Right lobe of liver (tissue), 6 donors: ENCODE measurements around the gene SCTR. TPM values are rescaled to one million over a fixed set of nuclear protein-coding genes. Genes with fewer than 3 reads are reported as not detected.

Experiments
- ATAC-seq, 4 donors: fragments of 200-7000 bp; cut with Tn5 transposase; one replicate each; pipeline ENCODE4 v1.9.1; 2020; ENCODE audit warnings: mild to moderate bottlenecking in 4 of 4, moderate library complexity in 4 of 4
- DNase-seq, 3 donors: peaks; one replicate each; pipeline ENCODE4 v3.0.0-alpha.2; 2020
- H3K27ac ChIP-seq, 3 donors: fragments of 200-600 bp; one replicate each; pipeline ENCODE4 v1.8.0; 2022
- H3K27me3 ChIP-seq, 2 donors: fragments of 200-600 bp; one replicate each; pipeline ENCODE4 v1.8.0; 2022
- H3K36me3 ChIP-seq, 4 donors: fragments of 200-600 bp; sonication (generic) in 1 of 4; one replicate each; pipeline versions ENCODE4 v1.5.1 to v1.8.0; 2017 to 2022; ENCODE audit warnings: control low read depth in 1 of 4
- H3K4me1 ChIP-seq, 4 donors: fragments of 200-600 bp; sonication (generic) in 1 of 4; one replicate each; pipeline versions ENCODE4 v1.5.1 to v1.8.0; 2017 to 2022; ENCODE audit warnings: control low read depth in 1 of 4
- H3K4me3 ChIP-seq, 3 donors: fragments of 200-600 bp; one replicate each; pipeline ENCODE4 v1.8.0; 2022
- H3K9me3 ChIP-seq, 4 donors: fragments of 200-600 bp; sonication (generic) in 1 of 4; one replicate each; pipeline versions ENCODE4 v1.5.1 to v1.8.0; 2017 to 2022; ENCODE audit warnings: control low read depth in 1 of 4
- POLR2A ChIP-seq: fragments of 450-650 bp; IDR thresholded peaks from one replicate; pipeline ENCODE4 v1.6.1; 2017; ENCODE audit warnings: antibody characterized with exemption, mild to moderate bottlenecking
- WGBS: methylation state at CpG from one replicate; pipeline ENCODE4 v1.1.6; 2018; ENCODE audit warnings: low coverage, low lambda C conversion rate; ENCODE audit not compliant: insufficient coverage; ENCODE audit errors: missing lambda C conversion rate; 5-methylcytosine and 5-hydroxymethylcytosine counted together
- intact Hi-C, 2 donors: fragments of 100-400 bp; cut with DNase I; formaldehyde crosslinking; loops; one replicate each; pipeline versions ENCODE4 v1.11.2 to v1.14.1; 2022
- total RNA-seq, 6 experiments: library from RNA; depleted of rRNA in 2 of 6; stranded (reverse); fragments of >200 nt in 2 of 6; fragmentation: NEBNext Ultra II Directional in 3 of 6; extraction: Animal tissue kit (Norgen Biotek cat#: 25700) in 3 of 6; gene quantifications; one replicate each; pipeline versions ENCODE4 v1.1.0 to v1.2.4, GENCODE V29; 2016 to 2023
- TF ChIP-seq, protein P1 (sequence below), 4 donors: fragments of 200-600 bp in 3 of 4; fragments of 450-650 bp in 1 of 4; IDR thresholded peaks; one replicate each; pipeline versions ENCODE4 v1.5.1 to v1.8.0; 2016 to 2022; ENCODE audit warnings: antibody characterized with exemption in 4 of 4, mild to moderate bottlenecking in 2 of 4
- donor health status: DM: no; HTN: yes; CAD: no.
- donor health status: DM: no; HTN: no; CAD: no.
- donor health status: DM: no; HTN: no; CAD: no.
- donor health status: DM: no; HTN: yes; CAD: no.
- donor health status: DM: no; HTN: yes; CAD: no.

SCTR gene
- total RNA-seq, 6 experiments from 2014 or later, result 0.12 to 0.38 (median 0.35) TPM; not detected in 2

- WGBS, result 67% methylated on average over 1 of the region's 11 CpGs
- TF ChIP-seq, protein P1, sequence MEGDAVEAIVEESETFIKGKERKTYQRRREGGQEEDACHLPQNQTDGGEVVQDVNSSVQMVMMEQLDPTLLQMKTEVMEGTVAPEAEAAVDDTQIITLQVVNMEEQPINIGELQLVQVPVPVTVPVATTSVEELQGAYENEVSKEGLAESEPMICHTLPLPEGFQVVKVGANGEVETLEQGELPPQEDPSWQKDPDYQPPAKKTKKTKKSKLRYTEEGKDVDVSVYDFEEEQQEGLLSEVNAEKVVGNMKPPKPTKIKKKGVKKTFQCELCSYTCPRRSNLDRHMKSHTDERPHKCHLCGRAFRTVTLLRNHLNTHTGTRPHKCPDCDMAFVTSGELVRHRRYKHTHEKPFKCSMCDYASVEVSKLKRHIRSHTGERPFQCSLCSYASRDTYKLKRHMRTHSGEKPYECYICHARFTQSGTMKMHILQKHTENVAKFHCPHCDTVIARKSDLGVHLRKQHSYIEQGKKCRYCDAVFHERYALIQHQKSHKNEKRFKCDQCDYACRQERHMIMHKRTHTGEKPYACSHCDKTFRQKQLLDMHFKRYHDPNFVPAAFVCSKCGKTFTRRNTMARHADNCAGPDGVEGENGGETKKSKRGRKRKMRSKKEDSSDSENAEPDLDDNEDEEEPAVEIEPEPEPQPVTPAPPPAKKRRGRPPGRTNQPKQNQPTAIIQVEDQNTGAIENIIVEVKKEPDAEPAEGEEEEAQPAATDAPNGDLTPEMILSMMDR (IDR thresholded peaks at IDR 0.05), result no peak
- no peak for TF ChIP-seq POLR2A
- ATAC-seq, result no peak
- Histone ChIP-seq H3K27me3 (no peaks in the 10 kb centered on the region), H3K27ac (no peak overlapping the region), H3K4me1 (peaks cover 0 to 30% (median 6%) of the 10 kb centered on the region in 4 donors), H3K4me3 (no peak overlapping the region), H3K9me3 (no peaks in the 10 kb centered on the region), H3K36me3 (no peaks in the 10 kb centered on the region)
- intact Hi-C loops, result no loop called here
- no peak for DNase-seq
Measured at GRCh38 chr2:119480718-119481142, 43.6 kb downstream of the SCTR start.

DNA sequence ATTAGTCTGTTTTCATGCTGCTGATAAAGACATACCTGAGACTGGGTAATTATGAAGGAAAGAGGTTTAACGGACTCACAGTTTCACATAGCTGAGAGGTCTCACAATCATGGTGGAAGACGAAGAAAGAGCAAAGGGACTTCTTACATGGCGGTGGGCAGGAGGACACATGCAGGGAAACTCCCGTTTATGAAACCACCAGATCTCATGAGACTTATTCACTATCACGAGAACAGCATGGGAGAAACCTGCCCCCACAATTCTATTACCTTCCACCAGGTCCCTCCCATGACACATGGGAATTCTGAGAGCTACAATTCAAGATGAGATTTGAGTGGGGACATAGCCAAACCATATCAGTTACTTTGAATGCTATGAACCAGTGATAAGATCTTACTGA lies 44.1 kb downstream of the SCTR start:
- no peaks in the 10 kb centered on the region for H3K36me3 ChIP-seq

GRCh38 chr2:119478978-119479295 lies 45.3 kb downstream of the SCTR start:
- TF ChIP-seq POLR2A, result no peak
- TF ChIP-seq, protein P1 (IDR thresholded peaks at IDR 0.05), result no peak
- Histone ChIP-seq H3K27me3 (no peaks in the 10 kb centered on the region), H3K4me3 (no peak overlapping the region), H3K9me3 (no peaks in the 10 kb centered on the region), H3K4me1 (peaks cover 0 to 15% (median 0%) of the 10 kb centered on the region in 4 donors), H3K27ac (no peak overlapping the region), H3K36me3 (no peaks in the 10 kb centered on the region)
- WGBS, result 86% methylated on average over 3 of the region's 3 CpGs
- intact Hi-C loops, result loop anchor here (5.0 kb wide), 1 partner anchor 72 kb away; no protein-coding TSS in a partner anchor
- no peak for DNase-seq
- ATAC-seq, result no peak

More for the DNA sequence above, 44.1 kb downstream of the SCTR start:
- H3K27me3 ChIP-seq, result no peaks in the 10 kb centered on the region
- no peak overlapping the region for H3K27ac ChIP-seq
- H3K9me3 ChIP-seq, result no peaks in the 10 kb centered on the region
- WGBS, result 78% methylated on average over 5 of the region's 5 CpGs
- intact Hi-C loops, result no loop called here
- ATAC-seq (no peak), DNase-seq (no peak)
- H3K4me3 ChIP-seq, result no peak overlapping the region
- no peak for TF ChIP-seq POLR2A
- TF ChIP-seq, protein P1 (IDR thresholded peaks at IDR 0.05), result no peak
- peaks cover 0 to 26% (median 3%) of the 10 kb centered on the region in 4 donors for H3K4me1 ChIP-seq

DNA sequence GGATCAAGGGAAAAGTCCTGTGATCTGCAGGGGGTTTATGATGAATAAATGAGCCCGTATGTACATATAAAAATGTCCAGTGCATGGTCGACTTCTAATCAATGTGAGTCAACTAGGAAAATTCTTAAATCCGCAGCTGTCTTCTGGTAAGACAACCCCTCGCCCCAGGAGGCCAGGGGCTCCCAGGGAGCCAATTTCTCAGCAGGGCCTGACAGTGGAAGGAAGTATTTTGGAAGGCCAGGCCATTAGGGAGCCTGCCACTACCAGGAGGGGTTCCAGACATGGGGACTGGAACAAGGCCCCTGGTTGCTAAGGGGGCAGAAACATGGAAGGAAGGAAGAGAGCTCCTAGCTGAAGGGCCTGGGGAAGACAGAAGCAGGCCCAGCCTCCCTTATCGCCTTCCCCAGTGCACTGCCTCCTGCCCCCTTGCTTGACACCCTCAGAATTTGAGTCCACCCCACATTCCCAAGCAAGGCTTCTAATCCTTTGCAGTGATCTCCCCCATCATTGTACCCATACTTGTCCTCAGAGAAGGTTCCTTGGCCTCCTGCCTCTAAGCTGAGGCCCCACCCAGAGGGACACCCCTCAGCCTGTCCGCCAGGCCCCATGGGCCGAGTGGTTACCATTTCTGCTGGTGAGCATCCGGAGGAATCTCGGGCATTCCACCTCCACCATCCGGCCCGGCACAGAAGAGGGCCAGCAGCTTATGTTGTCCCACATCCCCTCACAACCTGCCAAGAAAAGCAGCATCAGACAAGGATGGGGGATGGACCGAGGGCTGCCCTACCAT lies 45.9 kb downstream of the SCTR start:
- WGBS, result 81% methylated on average over 9 of the region's 12 CpGs
- DNase-seq (no peak), ATAC-seq (no peak)
- no peak overlapping the region for H3K27ac ChIP-seq
- H3K4me3 ChIP-seq, result no peak overlapping the region
- no peaks in the 10 kb centered on the region for H3K36me3 ChIP-seq
- no peak for TF ChIP-seq POLR2A
- TF ChIP-seq, protein P1 (IDR thresholded peaks at IDR 0.05), result no peak
- H3K27me3 ChIP-seq, result no peaks in the 10 kb centered on the region
- peaks cover 0 to 15% (median 0%) of the 10 kb centered on the region in 4 donors for H3K4me1 ChIP-seq
- intact Hi-C loops, result loop anchor here (5.0 kb wide), 1 partner anchor 71 kb away; no protein-coding TSS in a partner anchor
- no peaks in the 10 kb centered on the region for H3K9me3 ChIP-seq
